Daoy (cell line): ENCODE data around the gene GPSM1. TPM values are rescaled to one million over a fixed set of nuclear protein-coding genes. Genes with fewer than 3 reads are reported as not detected.
"Not testable (repeated sequence)": the region's sequence is repeated elsewhere in the genome, so short reads cannot be mapped to it uniquely, and the experiment has no call there.

ENCODE experiments used
- DNase-seq: peaks from one replicate; pipeline ENCODE4 v3.0.0-alpha.2; 2015; ENCODE audit warnings: low read depth
- total RNA-seq: library from RNA; depleted of rRNA; stranded (reverse); fragments of >200 nt; shearing (Covaris generic); gene quantifications from 2 replicates; pipeline ENCODE4 v1.2.3, GENCODE V29; 2014

GPSM1 gene
- total RNA-seq, 1 experiment from 2014 or later = 23.4 TPM

DNA sequence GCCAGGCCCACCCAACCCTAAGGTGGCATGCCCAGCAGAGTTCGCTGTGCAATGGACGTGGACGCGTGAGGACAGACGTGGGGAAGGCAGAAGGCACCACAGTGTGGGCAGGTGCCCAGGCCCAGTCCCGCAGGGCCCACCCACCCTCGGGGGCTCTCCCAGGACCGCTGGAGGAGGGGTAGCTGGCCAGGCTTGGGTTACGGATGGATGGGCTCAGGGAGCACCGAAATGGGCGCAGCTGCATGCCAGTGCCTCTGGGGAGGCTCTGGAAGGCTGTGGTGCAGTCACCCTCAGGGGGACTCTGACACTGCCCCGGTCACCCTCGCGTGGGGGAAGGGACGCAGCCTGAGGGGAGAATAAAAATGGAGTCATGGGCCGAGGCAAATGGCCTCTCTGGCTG lies 9.6 kb upstream of the GPSM1 start:
- no peak for DNase-seq

DNA sequence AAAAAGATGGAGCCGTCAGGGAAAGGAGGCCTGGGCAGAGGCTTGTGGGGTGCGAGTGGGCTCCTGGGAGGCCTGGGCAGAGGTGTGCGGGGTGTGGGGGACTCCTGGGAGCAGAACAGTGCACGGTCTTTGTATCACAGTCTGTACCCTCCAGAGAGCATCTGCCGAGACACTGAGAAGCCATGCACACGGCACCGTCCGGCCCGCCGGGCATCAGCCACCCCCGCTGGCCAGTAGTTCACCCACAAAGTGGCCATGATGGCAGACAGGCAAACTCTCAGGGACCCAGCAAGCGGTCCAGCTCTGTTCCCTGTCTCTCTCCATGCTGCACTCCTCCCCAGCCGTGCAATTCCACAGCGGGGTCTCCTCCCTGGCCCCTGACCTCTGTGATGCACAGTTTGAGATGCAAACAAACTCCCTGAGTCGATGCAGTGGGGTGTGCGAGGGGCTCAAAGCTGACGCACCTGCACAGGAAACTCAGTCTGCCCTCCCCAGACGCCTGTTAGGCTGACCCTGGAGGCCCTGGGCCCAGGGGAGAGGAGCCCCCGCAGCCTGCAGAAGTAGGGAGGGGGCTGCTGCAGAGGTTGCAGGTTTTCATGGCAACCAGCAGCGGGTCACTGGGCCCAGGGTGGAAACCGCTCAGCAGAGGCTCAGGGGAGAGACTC lies 9.1 kb upstream of the GPSM1 start:
- no peak for DNase-seq

DNA sequence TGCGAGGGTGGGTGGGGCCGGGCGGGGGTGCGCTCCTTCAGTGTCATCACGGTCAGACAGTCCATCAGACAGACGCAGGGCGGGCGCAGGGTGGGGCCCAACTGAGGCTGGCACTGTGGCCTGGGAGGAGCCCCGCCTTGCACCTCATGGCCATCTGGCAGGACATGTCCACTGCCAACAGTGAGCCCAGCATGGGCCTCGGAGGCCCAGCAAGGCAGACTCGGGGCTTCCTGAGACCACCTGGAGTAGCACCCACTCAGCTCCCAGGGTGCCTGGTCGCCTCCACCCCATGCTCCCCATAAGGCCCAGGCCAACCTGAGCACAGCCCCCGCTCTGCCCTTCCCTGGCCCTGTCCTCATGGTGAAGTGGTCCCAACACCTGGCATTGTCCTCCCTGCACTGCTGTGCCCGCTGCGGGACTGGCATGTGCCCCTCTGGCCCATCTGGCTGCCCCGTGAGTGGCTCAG lies 8.5 kb upstream of the GPSM1 start:
- DNase-seq = no peak

DNA sequence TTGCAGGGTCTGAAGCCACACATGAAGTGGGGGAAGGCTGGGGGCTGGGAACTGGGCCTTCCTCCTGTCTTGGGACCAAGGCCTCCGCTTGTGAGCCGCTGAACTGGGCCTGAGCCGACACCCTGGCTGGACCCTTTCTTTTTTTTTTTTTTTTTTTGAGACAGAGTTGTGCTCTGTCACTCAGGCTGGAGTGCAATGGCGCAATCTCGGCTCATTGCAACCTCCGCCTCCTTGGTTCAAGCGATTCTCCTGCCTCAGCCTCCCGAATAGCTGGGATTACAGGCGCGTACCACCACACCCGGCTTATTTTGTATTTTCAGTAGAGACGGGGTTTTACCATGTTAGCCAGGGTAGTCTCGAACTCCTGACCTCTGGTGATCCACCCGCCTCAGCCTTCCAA lies 8.1 kb upstream of the GPSM1 start:
- DNase-seq = not testable (repeated sequence)

DNA sequence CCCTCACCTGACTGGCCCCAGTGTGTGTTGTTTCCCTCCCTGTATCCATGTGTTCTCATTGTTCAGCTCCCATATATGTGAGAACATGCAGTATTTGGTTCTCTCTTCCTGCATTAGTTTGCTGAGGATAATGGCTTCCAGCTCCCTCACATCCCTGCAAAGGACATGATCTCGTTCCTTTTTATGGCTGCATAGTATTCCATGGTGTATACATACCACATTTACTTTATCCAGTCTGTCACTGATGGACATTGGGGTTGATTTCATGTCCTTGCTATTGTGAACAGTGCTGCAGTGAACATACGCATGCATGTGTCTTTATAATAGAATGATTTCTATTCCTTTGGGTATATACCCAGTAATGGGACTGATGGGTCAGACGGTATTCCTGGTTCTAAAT lies 7.4 kb upstream of the GPSM1 start:
- not testable (repeated sequence) for DNase-seq

DNA sequence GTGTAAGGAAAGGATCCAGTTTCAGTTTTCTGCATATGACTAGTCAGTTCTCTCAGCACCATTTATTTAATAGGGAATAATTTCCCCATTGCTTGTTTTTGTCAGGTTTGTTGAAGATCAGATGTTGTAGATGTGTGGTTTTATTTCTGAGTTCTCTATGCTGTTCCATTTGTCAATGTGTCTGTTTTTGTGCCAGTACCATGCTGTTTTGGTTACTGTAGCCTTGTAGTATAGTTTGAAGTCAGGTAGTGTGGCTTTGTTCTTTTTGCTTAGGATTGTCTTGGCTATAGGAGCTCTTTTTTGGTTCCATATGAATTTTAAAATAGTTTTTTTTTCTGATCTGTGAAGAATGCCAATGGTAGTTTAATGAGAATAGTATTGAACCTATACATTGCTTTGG lies 6.4 kb upstream of the GPSM1 start:
- not testable (repeated sequence) for DNase-seq

DNA sequence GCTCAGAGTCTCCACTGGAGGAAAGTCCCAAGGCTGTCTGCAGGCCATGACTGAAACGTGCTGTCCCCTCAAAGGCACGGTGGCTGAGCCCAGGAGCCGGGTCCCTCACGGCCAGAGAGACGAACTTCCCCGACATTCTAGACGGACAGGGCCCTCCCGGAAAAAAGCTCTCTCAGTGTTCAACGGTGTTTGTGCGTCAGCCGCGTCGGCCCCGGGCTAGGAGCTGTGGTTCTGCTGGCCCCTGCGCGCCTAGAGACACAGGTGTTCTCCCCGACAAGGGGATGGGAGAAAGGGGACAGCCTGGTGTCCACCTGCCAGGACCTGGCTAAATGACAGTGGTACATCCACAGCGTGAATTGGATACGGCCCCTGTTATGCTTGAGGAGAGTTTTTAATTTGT lies 5.8 kb upstream of the GPSM1 start:
- no peak for DNase-seq

DNA sequence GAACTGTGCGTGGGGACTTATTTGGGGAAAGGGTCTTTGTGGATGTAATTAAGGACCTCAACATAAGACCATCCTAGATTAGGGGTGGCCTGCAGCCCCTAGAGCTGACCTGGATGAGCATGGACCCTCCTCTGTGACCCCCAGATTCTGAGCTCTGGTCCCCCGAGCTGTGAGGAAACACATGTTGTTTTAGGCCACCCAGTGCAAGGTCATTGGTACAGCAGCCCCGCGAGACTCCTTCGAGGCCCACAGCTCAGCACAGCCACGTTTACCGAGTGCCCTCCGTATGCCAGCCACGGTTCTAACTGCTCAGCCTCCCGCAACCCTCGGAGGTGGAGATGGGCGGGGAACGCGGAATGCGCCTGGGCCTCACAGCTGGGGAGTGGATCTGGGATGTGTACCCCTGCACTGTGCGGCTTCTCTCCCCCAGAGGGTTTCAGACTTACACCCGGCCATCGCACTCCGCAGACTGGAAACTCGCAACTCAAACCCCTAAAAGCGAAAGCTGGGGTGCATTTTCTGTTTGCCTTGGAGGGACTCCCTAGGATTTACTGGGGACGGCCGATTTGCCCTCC lies 4.5 kb upstream of the GPSM1 start:
- DNase-seq = no peak

DNA sequence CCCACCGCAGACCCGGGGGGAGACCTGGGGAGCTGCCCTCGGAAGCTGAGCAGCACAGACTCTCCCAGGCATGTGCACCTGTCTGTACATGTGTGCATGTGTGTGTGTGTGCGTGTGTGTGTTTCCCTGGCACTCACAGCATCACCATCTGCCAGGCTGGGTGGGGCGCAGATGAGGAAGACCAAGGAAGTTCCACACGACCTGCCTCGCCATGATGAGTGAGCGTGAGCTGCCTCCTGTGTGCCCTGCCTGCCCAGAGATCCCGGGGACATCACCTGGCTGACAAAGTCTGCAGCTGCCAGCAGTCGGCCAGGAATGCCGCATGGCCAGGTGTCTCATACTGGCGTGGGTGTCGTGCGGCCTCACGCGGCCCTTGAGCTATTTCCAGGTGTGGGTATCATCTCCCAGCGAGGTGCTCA lies 4.0 kb upstream of the GPSM1 start:
- no peak for DNase-seq

DNA sequence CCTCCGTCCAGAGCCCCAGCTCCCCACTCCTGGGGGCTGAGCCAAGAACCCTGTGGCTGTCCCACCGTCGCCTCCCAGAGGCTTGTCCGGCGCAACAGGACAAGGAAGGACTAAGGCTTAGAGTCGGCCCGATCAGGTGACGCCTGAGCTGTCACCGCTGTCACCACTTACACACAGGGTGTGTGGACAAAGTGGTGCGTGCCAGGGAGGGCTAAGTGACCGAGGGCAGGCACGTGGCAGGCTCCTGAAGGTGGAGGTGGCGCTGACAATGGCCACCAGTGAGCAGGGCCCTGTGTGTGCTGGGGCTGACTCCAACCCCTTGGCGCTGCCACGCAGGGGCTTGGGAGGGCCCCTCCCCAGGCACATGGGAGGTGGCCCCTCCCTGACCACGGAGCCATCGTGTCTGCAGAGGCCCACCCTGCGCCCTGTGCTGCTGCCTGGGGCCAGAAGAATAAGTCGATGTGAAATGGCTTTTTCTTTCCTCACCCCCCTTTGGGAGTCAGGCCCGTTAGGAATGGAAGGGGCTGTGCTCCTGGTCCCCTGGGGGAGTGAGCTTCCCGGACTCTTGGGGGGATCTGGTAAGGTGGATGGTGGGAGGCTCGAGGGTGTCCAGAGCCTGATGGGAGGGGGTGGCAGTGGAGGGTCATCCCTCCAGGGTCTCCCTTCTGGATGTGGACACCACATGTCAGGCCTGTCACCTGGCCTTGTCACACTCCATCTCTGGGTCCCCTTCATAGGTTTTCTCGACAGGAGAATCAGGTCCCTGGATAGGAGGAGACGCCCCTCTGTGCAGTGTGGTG lies 2.6 kb upstream of the GPSM1 start:
- DNase-seq = no peak

DNA sequence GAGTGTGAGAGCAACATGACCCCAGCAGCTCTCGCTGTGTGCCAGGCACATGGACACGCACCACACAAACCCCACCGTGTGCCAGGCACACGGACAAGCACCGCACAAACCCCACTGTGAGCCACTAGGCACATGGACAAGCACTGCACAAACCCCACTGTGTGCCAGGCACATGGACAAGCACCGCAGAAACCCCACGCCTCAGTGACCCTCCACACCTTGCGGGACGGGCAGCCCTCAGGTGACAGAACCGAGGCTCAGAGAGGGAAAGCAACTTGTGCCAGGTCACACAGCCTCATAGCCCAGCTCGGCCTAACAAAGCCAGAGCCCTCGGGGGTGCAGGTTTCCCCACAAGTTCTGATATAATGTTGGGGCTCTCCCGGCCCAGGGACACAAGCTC lies 2.0 kb upstream of the GPSM1 start:
- DNase-seq = no peak

DNA sequence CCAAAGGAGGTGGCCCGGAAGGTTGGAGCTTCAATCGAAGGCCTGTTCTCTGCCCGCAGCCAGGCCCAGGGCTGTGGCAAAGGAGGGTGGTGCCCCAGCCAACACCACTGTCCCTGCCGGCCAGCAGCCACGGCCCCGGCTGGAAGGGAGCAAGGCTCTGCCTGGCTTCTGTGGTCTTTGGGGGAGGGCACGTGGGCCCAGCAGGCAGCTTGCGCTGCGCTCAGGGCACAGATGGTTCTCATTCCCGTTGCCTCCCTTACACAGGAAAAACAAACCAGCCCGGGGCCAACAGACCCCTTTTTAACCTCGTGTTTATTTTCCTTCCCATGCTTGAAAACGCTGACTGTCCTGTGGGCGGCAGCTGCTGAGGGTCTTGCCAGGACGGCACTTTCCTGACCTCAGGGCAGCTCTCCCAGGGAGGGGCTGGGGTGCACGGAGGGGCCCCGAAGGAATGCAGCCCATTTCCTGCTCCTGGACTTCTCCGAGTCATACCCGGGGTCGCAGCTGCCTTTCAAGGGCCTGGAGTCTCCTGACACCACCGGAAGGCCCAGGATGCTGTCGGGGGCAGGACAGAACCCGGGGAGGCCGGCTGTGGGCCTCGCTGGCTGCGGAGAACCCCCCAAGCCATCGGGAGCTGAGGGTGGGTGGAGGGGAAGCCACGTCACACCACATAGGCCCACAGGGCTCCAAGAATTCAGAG lies 1.1 kb upstream of the GPSM1 start:
- DNase-seq = peak; percentile 80

DNA sequence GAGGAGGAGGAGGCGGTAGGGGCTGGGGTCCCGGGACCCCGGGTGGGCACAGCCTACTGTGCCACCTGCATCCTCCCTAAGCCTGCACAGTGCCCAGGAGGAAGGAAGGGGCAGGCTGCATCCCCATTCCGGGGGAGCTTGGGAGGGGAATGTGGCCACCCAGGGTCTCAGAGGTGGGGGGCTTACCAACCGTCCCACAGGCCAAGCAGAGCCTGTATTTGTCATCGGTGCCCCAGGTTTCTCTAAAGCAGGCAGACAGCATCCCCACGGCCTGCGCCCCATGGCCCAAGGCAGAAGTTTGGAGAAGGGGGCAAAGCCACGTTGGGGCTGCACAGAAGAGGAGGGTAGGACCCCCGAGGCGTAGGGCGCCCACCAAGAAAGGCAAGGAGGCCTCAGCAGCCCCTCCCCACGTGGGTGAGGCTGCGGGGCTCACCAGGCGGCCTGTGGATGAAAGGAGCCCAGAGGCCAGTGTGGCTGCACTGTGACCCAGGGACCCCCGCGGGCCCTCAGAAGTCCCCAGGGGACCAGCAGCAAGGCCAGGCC lies 507 bp upstream of the GPSM1 start:
- no peak for DNase-seq

DNA sequence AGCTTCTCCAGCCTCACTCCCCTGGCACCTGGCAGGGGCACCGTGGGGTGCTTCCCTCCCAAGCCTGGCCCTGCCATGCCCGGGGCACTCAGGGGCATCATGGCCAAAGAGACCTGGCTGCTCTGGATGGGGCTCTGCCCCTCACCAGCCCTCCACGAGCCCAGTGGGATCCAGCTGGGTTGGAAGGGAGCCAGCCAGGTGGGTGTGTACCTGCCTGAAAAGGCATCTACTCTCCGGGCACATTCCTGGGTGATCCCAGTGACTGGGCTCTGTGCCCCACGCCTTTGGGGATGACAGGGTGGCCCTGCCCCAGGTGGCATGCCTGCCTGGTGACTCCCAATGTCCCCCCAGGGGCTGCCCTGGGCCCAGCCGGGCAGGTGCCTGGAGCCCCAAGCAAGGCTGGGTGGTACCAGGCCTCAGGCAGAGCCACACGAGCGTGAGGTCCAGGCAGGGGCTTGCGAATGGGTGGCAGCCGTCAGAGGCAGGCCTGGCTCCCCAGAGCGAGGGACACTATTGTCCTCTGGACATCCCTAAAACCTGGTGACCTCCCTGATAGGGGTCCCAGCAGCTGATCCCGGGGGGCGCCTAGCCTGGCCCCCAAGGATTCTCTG lies 777 bp downstream of the GPSM1 start:
- no peak for DNase-seq

DNA sequence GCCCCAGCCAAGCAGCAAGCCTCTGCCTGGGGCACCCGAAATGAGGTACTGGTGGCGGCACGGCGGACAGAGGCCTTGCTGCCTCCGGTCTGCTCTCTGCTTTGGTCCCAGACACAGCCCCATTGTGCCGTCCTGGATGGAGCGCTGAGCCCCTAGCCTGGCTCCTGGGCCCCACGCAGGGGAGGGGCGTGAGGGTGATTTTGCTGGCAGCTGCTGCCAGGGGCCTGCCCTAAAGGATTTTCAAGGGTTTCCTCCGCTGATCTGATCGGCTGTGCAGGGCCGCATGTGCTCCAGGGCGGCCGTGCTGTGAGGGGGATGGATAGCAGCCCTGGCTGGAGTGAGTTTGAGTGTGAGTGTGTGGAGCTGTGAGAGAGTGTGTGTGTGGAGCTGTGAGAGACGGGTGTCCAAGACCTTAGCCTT lies 1.3 kb downstream of the GPSM1 start:
- no peak for DNase-seq

DNA sequence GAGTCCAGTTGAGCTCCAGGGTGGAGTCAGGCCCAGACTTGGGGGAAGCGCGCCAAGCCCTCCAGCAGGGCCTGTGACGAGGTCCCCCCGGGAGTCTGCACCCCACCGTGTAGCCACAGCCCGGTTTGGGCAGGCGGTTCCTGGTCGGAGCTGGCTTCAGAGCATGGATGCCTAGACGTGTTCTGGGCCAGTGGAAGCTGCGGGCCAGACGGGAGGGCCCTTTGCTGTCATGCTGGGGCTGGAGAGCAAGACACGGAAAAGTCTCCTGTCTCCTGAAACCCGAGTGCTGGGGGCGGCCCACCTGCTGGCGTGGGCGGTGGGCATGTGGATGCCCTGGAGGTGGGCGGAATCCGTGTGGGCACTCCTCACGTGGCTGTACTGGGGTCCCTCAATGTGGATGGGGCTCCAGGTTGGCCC lies 1.9 kb downstream of the GPSM1 start:
- no peak for DNase-seq

DNA sequence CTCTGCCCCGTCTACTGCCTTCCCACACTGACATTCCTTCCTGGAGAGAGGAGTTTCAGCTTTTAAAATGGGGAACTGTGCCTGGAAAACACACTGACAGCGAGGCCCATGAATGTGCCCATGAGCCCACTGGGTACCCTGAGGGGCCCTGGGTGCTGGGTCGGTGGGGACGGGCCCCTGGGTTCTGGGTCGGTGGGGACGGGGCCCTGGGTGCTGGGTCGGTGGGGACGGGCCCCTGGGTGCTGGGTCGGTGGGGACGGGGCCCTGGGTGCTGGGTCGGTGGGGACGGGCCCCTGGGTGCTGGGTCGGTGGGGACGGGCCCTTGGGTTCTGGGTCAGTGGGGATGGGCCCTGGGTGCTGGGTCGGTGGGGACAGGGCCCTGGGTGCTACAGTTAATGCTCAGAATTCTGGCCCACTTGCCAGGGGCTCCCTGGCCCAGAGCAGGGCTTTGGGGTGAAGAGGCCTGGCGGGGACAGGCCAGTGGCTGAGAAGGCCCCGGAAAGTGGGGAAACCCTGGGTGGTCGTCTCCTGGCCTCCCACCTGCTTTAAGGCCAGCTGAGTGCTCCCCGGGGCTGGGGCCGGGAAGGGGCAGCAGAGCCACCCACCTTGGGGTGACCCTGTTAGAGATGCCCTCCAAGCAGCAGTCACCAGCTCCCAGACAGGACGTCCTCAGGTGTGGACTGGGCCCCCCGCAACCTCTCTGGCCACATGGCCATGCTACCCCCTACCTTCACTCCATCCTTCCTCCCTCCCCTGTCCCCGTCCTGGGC lies 2.5 kb downstream of the GPSM1 start:
- DNase-seq = no peak

DNA sequence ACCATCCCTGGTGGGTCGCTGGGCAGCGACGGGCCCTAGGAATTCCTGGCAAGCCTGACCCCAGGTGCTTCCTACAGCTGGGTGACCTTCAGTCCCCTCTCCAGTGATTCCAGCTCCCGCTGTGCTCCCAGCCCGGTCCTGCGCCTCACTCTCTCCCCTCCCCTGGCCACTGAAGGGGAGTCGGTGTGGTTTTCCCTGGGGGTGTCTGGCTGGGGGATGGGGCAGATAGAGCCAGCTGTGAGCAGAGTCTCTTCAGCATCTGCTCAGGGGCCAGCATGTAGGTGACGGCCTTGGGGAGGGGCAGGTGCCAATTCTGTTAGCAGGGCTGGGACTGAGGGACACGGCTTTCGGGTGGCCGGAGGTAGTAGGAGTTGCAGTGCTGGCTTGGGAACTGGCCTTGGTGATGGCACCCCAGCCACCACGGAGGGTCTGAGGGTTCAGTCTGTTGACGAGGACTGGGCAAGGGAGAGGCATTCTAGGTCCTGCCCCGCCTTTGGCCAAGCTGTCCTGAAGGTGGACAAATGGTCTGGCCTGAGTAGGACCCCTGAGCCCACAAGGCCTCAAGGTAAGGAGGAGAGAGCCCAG lies 3.2 kb downstream of the GPSM1 start:
- no peak for DNase-seq

DNA sequence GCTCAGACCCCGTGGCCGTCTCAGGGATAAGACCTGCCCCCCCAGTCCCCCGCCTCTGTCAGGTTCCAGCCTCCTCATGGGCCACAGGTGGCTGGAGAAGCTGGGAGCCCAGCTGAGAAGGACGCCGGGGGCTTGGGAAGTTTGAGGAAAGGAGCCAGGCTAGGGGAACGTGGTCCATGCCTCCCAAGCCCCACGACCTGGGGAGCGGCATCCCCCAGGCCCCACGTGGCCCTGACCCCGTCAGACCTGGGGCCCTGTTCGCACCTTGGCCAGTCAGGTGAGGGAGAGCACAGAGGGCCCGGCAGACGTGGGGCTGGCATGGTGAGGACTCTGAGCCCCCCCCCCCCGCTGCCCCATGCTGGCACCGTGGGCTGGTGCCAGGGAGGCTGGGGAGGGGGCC lies 3.7 kb downstream of the GPSM1 start:
- DNase-seq = no peak
